ENCODE results near the gene MIS18A. TPM values are rescaled to one million over a fixed set of nuclear protein-coding genes. Genes with fewer than 3 reads are reported as not detected.

Gene MIS18A
- total and polyA plus RNA-seq, 10 of the 15 experiments (the other 5 are each of a cell fraction or from before 2014, with no cell fraction given), result 6.5 to 48.9 (median 24.8) TPM

GRCh38 chr21:32245971-32246370 lies 32.9 kb downstream of the MIS18A start (continued):
- TF ChIP-seq CEBPZ (IDR thresholded peaks at IDR 0.05; ENCODE audit: low read depth, low read length), result no peak
- TF ChIP-seq FOXM1 (IDR thresholded peaks at IDR 0.05; ENCODE audit: low read depth, low read length), result no peak
- TF ChIP-seq PAX8 (IDR thresholded peaks at IDR 0.05), result no peak
- TF ChIP-seq MTA3 (IDR thresholded peaks at IDR 0.05; ENCODE audit: borderline replicate concordance, low read length), result no peak
- no peak for TF ChIP-seq MYB (IDR thresholded peaks at IDR 0.05; ENCODE audit: borderline replicate concordance, low read depth, low read length)
- TF ChIP-seq, protein P1, sequence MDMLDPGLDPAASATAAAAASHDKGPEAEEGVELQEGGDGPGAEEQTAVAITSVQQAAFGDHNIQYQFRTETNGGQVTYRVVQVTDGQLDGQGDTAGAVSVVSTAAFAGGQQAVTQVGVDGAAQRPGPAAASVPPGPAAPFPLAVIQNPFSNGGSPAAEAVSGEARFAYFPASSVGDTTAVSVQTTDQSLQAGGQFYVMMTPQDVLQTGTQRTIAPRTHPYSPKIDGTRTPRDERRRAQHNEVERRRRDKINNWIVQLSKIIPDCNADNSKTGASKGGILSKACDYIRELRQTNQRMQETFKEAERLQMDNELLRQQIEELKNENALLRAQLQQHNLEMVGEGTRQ (IDR thresholded peaks at IDR 0.05; ENCODE audit: borderline replicate concordance, low read depth, low read length), result no peak
- TF ChIP-seq JUND (IDR thresholded peaks at IDR 0.05; ENCODE audit: low read depth, low read length), result no peak
- TF ChIP-seq TCF7 (IDR thresholded peaks at IDR 0.05; ENCODE audit: borderline replicate concordance), result no peak
- no peak for TF ChIP-seq RAD21 (IDR thresholded peaks at IDR 0.05; ENCODE audit: insufficient read depth, low read depth, low read length)
